GM19193 (cell line): ENCODE measurements around the gene NLK.

Experiments
- POLR2A ChIP-seq: IDR thresholded peaks from 4 replicates; pipeline ENCODE4 v1.6.1; 2011; ENCODE audit not compliant: insufficient read depth, insufficient read length; ENCODE audit errors: extremely low read depth

Gene NLK

GRCh38 chr17:28086519-28086918, 44.0 kb downstream of the NLK start:
- no peak for TF ChIP-seq POLR2A

GRCh38 chr17:28087743-28088142, 45.3 kb downstream of the NLK start:
- TF ChIP-seq POLR2A = no peak

- TF ChIP-seq POLR2A = no peak
Measured at GRCh38 chr17:28090551-28090950, 48.1 kb downstream of the NLK start.

GRCh38 chr17:28092088-28092487, 49.6 kb downstream of the NLK start:
- no peak for TF ChIP-seq POLR2A

GRCh38 chr17:28093999-28094716, 51.7 kb downstream of the NLK start:
- no peak for TF ChIP-seq POLR2A

- TF ChIP-seq POLR2A = no peak
Measured at GRCh38 chr17:28096756-28097155, 54.3 kb downstream of the NLK start.

- no peak for TF ChIP-seq POLR2A
Measured at GRCh38 chr17:28097254-28097653, 54.8 kb downstream of the NLK start.

- no peak for TF ChIP-seq POLR2A
Measured at GRCh38 chr17:28097901-28098300, 55.4 kb downstream of the NLK start.

GRCh38 chr17:28100251-28100650, 57.8 kb downstream of the NLK start:
- TF ChIP-seq POLR2A = no peak

GRCh38 chr17:28100936-28101335, 58.5 kb downstream of the NLK start:
- no peak for TF ChIP-seq POLR2A

- no peak for TF ChIP-seq POLR2A
Measured at GRCh38 chr17:28101919-28102318, 59.4 kb downstream of the NLK start.

- no peak for TF ChIP-seq POLR2A
Measured at GRCh38 chr17:28105501-28105900, 63.0 kb downstream of the NLK start.

- no peak for TF ChIP-seq POLR2A
Measured at GRCh38 chr17:28110184-28110583, 67.7 kb downstream of the NLK start.

- no peak for TF ChIP-seq POLR2A
Measured at GRCh38 chr17:28112181-28112580, 69.7 kb downstream of the NLK start.

- no peak for TF ChIP-seq POLR2A
Measured at GRCh38 chr17:28112606-28113005, 70.1 kb downstream of the NLK start.

- no peak for TF ChIP-seq POLR2A
Measured at GRCh38 chr17:28113269-28113668, 70.8 kb downstream of the NLK start.

GRCh38 chr17:28115046-28115445, 72.6 kb downstream of the NLK start:
- no peak for TF ChIP-seq POLR2A
